Measurements from ENCODE around the gene CHRNA9. TPM values are rescaled to one million over a fixed set of nuclear protein-coding genes. Genes with fewer than 3 reads are reported as not detected.

Gene CHRNA9
- total and polyA plus RNA-seq, 2 of the 13 experiments (the other 11 are each of a cell fraction or from before 2014, with no cell fraction given) = not detected

- TF ChIP-seq ZNF235 (CRISPR knock-in tag; IDR thresholded peaks at IDR 0.05; ENCODE audit: borderline replicate concordance) (no peak), FOXP4 (CRISPR knock-in tag; IDR thresholded peaks at IDR 0.05) (no peak), ZKSCAN5 (CRISPR knock-in tag; IDR thresholded peaks at IDR 0.05) (no peak), ZNF761 (CRISPR knock-in tag; conservative IDR thresholded peaks at IDR 0.05) (no peak), SPEN (CRISPR knock-in tag; IDR thresholded peaks at IDR 0.05; ENCODE audit: low read depth) (no peak)
These were observed 49.4 kb upstream of the CHRNA9 start (continued) for GRCh38 chr4:40285692-40286091.

- TF ChIP-seq NFKBIZ (CRISPR knock-in tag; IDR thresholded peaks at IDR 0.05) = no peak
- no peak for TF ChIP-seq CCAR2 (optimal IDR thresholded peaks at IDR 0.05; ENCODE audit: low read depth, low read length)
- intact Hi-C loops (cut with micrococcal nuclease; ENCODE audit: unreplicated experiment) = no loop called here
- no peak overlapping the region for H3K27ac ChIP-seq (ENCODE audit: extremely low read length, insufficient read depth, low read length)
- 76% methylated on average over 8 of the region's 8 CpGs for WGBS (ENCODE audit: low lambda C conversion rate)
- POLR2A ChIA-PET = interaction anchor here (1.1 kb wide), 1 partner anchor 14 kb away, joined by 4 read pairs; no protein-coding TSS in a partner anchor
- no peak overlapping the region for H3K9ac ChIP-seq (ENCODE audit: insufficient read depth, low read depth, low read length)
- H3K27me3 ChIP-seq (ENCODE audit: control insufficient read depth in 1 of 2, insufficient read depth in 2 of 2, low read length in 2 of 2) = peaks cover 0 to 9% of the 10 kb centered on the region in 2 experiments; a peak in 1 of 5 replicates
- H3K4me1 ChIP-seq (ENCODE audit: insufficient read depth, low read length) = no peaks in the 10 kb centered on the region
- no peaks in the 10 kb centered on the region for H3K36me3 ChIP-seq (replicated peaks in 1 of 2; ENCODE audit: control insufficient read depth in 1 of 2, insufficient read depth in 2 of 2, low read length in 2 of 2)
- no peaks in the 10 kb centered on the region for H4K20me1 ChIP-seq (ENCODE audit: insufficient read depth, low read length)
- H3K9me3 ChIP-seq (ENCODE audit: low read length) = no peaks in the 10 kb centered on the region
- H3K79me2 ChIP-seq (ENCODE audit: insufficient read depth, low read length) = no peaks in the 10 kb centered on the region
- CTCF ChIA-PET (ENCODE audit: low intra/inter-chr PET ratio, low total read pairs) = no interaction called here
- in situ Hi-C loops (cut with HindIII; ENCODE audit: extremely low pct_ligation_motif_present, low pct_unique_long_range_greater_than_20kb) = no loop called here
- FAIRE-seq = no peak
- no TSS peak for BruUV-seq (replicated peaks)
- no peak for ATAC-seq
- no peak overlapping the region for H2AFZ ChIP-seq (ENCODE audit: low read length)
- no peak for DNase-seq (ENCODE audit: low spot score)
- no peak overlapping the region for H3K4me3 ChIP-seq (replicated peaks in 1 of 3; ENCODE audit: insufficient read depth in 1 of 3, low read depth in 2 of 3, low read length in 3 of 3)
- H3K4me2 ChIP-seq (ENCODE audit: low read depth, low read length) = no peak overlapping the region
These were observed 46.6 kb upstream of the CHRNA9 start for GRCh38 chr4:40288566-40288965.
